ENCODE data around the gene PLRG1. TPM values are rescaled to one million over a fixed set of nuclear protein-coding genes. Genes with fewer than 3 reads are reported as not detected.

The PLRG1 gene
- total and polyA plus RNA-seq, 2 of the 8 experiments (the other 6 are each of a cell fraction or from before 2014, with no cell fraction given): 63.5 to 108 TPM

DNA sequence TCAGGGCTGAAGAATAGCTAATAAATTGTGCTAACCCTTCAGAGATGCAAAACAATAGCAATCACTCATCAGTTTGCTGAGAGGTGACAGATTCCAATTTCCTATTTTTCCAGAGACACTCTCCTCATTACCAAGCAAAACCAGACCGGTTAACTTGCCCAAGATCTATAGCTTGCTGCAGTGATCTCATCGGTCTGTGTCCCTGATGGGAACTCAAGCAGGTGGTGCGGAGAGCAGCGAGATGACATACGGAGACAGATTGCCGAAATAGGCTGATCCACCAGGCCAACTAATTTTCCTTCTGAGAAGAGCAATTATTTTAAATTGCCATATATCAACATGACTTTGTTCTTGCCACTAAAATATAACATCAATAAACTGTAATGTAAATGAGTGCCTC, 48.1 kb downstream of the PLRG1 start:
- Histone ChIP-seq H3K27me3 (replicated peaks in 1 of 4; ENCODE audit: control insufficient read depth in 3 of 4, extremely low read depth in 1 of 4, insufficient read depth in 3 of 4, low read length in 3 of 4) (no peaks in the 10 kb centered on the region), H3K79me1 (ENCODE audit: low read depth, low read length) (no peaks in the 10 kb centered on the region), H3K9ac (replicated peaks in 1 of 4; ENCODE audit: extremely low read depth in 1 of 4, low read depth in 3 of 4, low read length in 3 of 4) (no peak overlapping the region), H2BK5ac (ENCODE audit: low read depth, low read length) (no peak overlapping the region), H3K4me2 (ENCODE audit: insufficient read depth in 1 of 2, low read depth in 2 of 2, low read length in 2 of 2) (no peak overlapping the region), H3K56ac (replicated peaks; ENCODE audit: insufficient read length, low read depth, low read length) (no peak overlapping the region), H2BK15ac (ENCODE audit: low read length) (no peak overlapping the region), H4K8ac (ENCODE audit: extremely low read depth, insufficient read depth, low read length) (no peak overlapping the region), H3K4me3 (ENCODE audit: extremely low read depth in 1 of 4, insufficient read depth in 2 of 4, low read depth in 3 of 4, low read length in 4 of 4) (no peak overlapping the region), H3K23me2 (ENCODE audit: low read depth, low read length) (no peaks in the 10 kb centered on the region), H3K4me1 (replicated peaks in 1 of 4; ENCODE audit: control insufficient read depth in 3 of 4, insufficient read depth in 4 of 4, low read length in 3 of 4) (no peaks in the 10 kb centered on the region; a peak in 1 of 7 replicates), H4K91ac (replicated peaks; ENCODE audit: insufficient read length, low read length) (no peak overlapping the region), H4K5ac (ENCODE audit: insufficient read length, low read depth, low read length) (no peak overlapping the region), H2BK120ac (replicated peaks; ENCODE audit: low read depth, low read length) (no peak overlapping the region), H3K9me3 (ENCODE audit: insufficient read depth in 2 of 2, low read depth in 1 of 2, low read length in 1 of 2) (no peaks in the 10 kb centered on the region), H3K4ac (replicated peaks; ENCODE audit: insufficient read length, low read depth, low read length) (no peak overlapping the region), H3K18ac (ENCODE audit: extremely low read depth, low read length) (no peak overlapping the region), H3K79me2 (ENCODE audit: control insufficient read depth in 1 of 2, insufficient read depth in 2 of 2, low read length in 2 of 2) (no peaks in the 10 kb centered on the region), H3K14ac (ENCODE audit: insufficient read length) (no peak overlapping the region), H3K23ac (ENCODE audit: insufficient read length) (no peak overlapping the region), H2AFZ (ENCODE audit: low read length) (no peak overlapping the region), H2BK12ac (ENCODE audit: low read depth, low read length) (no peak overlapping the region), H3K36me3 (ENCODE audit: control insufficient read depth in 2 of 4, insufficient read depth in 4 of 4, low read length in 3 of 4) (no peaks in the 10 kb centered on the region), H3K27ac (ENCODE audit: low read depth, low read length) (no peak overlapping the region), H2AK5ac (ENCODE audit: low read depth, low read length) (no peak overlapping the region), H2BK20ac (ENCODE audit: low read length) (no peak overlapping the region), H4K20me1 (replicated peaks in 1 of 2; ENCODE audit: control insufficient read depth in 1 of 2, insufficient read depth in 2 of 2, low read length in 2 of 2) (no peaks in the 10 kb centered on the region)
- ChIA-PET CTCF (ENCODE audit: partially characterized antibody) (interaction anchor here (0.6 to 9.6 kb wide), 15 partner anchors 8 to 850 kb away, joined by 3 to 97 read pairs (median 3); partner anchors contain the start of gene DCHS2), POLR2A (ENCODE audit: partially characterized antibody) (interaction anchor here (1.3 kb wide), 1 partner anchor 11 kb away, joined by 5 read pairs; the partner anchor contains the start of gene DCHS2)
- DNase-seq (ENCODE audit: low read depth in 1 of 2, low spot score in 2 of 2): no peak
- no peak for FAIRE-seq
- 88% methylated on average over 6 of the region's 6 CpGs; no CpG with 5 or more reads in 1 of the 2 experiments for WGBS, 2 experiments (ENCODE audit: extremely low coverage in 1 of 2, insufficient coverage in 1 of 2, insufficient read length in 1 of 2, insufficient replicate concordance in 2 of 2, low coverage in 1 of 2, low lambda C conversion rate in 2 of 2, missing lambda C conversion rate in 1 of 2)
- TF ChIP-seq FOSL1 (IDR thresholded peaks at IDR 0.05; ENCODE audit: insufficient read depth, low read depth, low read length) (no peak), EGR1 (IDR thresholded peaks at IDR 0.05; ENCODE audit: borderline replicate concordance, low read depth, low read length) (no peak), MAFK (IDR thresholded peaks at IDR 0.05; ENCODE audit: low read depth, low read length) (no peak), CEBPB (IDR thresholded peaks at IDR 0.05; ENCODE audit: low read depth, low read length) (no peak), JUN (IDR thresholded peaks at IDR 0.05; ENCODE audit: low read depth, low read length) (no peak), GTF2F1 (IDR thresholded peaks at IDR 0.05; ENCODE audit: borderline replicate concordance, low read depth, low read length) (no peak), RFX5 (IDR thresholded peaks at IDR 0.05; ENCODE audit: borderline replicate concordance, low read depth, low read length) (no peak), CTBP2 (IDR thresholded peaks at IDR 0.05; ENCODE audit: borderline replicate concordance, insufficient read depth, insufficient read length, low read length) (no peak), NANOG (IDR thresholded peaks at IDR 0.05; ENCODE audit: insufficient read depth, low read depth, low read length, poor library complexity, severe bottlenecking) (no peak)
- TF ChIP-seq, protein P1, sequence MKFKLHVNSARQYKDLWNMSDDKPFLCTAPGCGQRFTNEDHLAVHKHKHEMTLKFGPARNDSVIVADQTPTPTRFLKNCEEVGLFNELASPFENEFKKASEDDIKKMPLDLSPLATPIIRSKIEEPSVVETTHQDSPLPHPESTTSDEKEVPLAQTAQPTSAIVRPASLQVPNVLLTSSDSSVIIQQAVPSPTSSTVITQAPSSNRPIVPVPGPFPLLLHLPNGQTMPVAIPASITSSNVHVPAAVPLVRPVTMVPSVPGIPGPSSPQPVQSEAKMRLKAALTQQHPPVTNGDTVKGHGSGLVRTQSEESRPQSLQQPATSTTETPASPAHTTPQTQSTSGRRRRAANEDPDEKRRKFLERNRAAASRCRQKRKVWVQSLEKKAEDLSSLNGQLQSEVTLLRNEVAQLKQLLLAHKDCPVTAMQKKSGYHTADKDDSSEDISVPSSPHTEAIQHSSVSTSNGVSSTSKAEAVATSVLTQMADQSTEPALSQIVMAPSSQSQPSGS (IDR thresholded peaks at IDR 0.05; ENCODE audit: low read length): no peak

Data from H1 (cell line).